ENCODE results near the gene CARD11. TPM values are rescaled to one million over a fixed set of nuclear protein-coding genes. Genes with fewer than 3 reads are reported as not detected.

Gene CARD11
- total RNA-seq, 3 donors from 2014 or later: 0.80 to 2.9 (median 2.0) TPM

DNA sequence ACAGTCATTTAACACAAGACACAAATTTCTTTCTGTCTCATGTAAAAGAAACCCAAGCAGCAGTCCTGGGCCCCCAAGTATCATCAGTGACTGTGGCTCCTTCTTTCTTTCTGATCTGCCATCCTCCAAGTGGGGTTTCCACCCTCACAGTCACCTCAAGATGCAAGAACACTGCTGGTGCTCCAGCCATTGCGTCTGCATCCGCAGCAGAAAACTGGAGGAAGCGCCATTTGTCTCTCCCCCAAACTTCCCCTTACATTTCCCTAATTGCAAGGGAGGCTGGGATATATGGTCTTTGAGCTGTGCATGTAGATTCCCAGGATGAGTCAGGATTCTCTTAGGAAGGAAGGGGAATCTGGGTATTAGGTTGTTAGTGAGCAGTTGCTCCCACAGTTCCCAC, 138.6 kb downstream of the CARD11 start:
- no peak overlapping the region for H3K4me3 ChIP-seq
- H3K9me3 ChIP-seq: peaks cover 0 to 5% of the 10 kb centered on the region in 2 donors
- no peak overlapping the region for H3K27ac ChIP-seq
- no peaks in the 10 kb centered on the region for H3K27me3 ChIP-seq
- intact Hi-C loops (cut with DNase I; ENCODE audit: low total_unique reads): no loop called here
- no peaks in the 10 kb centered on the region for H3K36me3 ChIP-seq
- no peaks in the 10 kb centered on the region for H3K4me1 ChIP-seq
- DNase-seq (ENCODE audit: low spot score in 2 of 2): no peak
- no peak for TF ChIP-seq POLR2AphosphoS5 (IDR thresholded peaks at IDR 0.05)
- no peak for TF ChIP-seq POLR2A (IDR thresholded peaks at IDR 0.05)
- TF ChIP-seq, protein P1, sequence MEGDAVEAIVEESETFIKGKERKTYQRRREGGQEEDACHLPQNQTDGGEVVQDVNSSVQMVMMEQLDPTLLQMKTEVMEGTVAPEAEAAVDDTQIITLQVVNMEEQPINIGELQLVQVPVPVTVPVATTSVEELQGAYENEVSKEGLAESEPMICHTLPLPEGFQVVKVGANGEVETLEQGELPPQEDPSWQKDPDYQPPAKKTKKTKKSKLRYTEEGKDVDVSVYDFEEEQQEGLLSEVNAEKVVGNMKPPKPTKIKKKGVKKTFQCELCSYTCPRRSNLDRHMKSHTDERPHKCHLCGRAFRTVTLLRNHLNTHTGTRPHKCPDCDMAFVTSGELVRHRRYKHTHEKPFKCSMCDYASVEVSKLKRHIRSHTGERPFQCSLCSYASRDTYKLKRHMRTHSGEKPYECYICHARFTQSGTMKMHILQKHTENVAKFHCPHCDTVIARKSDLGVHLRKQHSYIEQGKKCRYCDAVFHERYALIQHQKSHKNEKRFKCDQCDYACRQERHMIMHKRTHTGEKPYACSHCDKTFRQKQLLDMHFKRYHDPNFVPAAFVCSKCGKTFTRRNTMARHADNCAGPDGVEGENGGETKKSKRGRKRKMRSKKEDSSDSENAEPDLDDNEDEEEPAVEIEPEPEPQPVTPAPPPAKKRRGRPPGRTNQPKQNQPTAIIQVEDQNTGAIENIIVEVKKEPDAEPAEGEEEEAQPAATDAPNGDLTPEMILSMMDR (IDR thresholded peaks at IDR 0.05): no peak

DNA sequence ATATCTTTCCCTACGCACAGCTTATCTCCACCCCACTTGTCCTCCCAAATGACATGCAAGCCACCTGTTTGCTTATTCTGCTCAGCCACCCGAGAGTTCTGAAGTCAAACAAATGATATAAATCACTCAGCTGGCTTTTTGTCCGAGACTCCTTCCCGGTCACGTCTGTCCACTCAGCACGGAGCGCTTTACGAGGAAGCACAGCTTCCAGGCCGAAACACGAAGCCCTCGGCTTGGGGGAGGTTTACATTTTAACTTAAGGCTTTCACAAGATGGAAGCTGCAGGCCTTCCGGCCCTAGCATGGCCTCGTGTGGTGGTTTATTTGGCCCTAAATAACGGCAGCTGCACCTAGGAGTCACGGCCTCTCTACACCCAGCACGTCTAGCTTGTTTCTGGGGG, 139.5 kb downstream of the CARD11 start:
- no peak for DNase-seq (ENCODE audit: low spot score in 2 of 2)
- peaks cover 0 to 5% of the 10 kb centered on the region in 2 donors for H3K9me3 ChIP-seq
- no peaks in the 10 kb centered on the region for H3K36me3 ChIP-seq
- H3K4me1 ChIP-seq: no peaks in the 10 kb centered on the region
- H3K27ac ChIP-seq: no peak overlapping the region
- H3K27me3 ChIP-seq: no peaks in the 10 kb centered on the region
- no peak for TF ChIP-seq POLR2A (IDR thresholded peaks at IDR 0.05)
- no peak for TF ChIP-seq POLR2AphosphoS5 (IDR thresholded peaks at IDR 0.05)
- TF ChIP-seq, protein P1 (IDR thresholded peaks at IDR 0.05): no peak
- no peak overlapping the region for H3K4me3 ChIP-seq
- intact Hi-C loops (cut with DNase I; ENCODE audit: low total_unique reads): no loop called here

DNA sequence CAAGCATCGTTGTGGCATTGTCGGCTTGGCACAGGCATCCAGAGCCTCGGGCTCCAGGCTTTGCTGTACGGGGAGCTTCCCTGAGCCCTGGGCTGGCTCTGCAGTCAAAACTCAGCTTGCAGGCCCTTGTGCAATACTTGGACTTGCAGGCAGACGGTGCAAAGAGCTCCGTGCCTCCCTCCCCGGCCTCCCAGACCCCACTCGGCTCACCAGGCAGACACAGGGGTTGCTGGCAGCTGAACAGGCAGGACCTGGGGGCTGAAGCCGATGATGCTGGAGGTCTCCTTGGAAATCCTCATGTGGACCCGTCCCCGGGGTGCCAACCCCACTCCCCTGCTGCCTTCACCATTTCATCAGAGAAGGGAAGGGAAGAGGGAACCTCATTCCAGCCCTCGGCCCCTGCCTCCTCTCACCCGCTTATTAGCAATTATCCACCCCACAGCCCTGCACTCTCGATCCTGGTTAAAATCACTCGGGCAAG, 139.9 kb downstream of the CARD11 start:
- DNase-seq (ENCODE audit: low spot score in 2 of 2): no peak
- peaks cover under 1 to 5% of the 10 kb centered on the region in 2 donors for H3K9me3 ChIP-seq
- no peaks in the 10 kb centered on the region for H3K36me3 ChIP-seq
- H3K4me3 ChIP-seq: no peak overlapping the region
- no peaks in the 10 kb centered on the region for H3K4me1 ChIP-seq
- intact Hi-C loops (cut with DNase I; ENCODE audit: low total_unique reads): no loop called here
- no peaks in the 10 kb centered on the region for H3K27me3 ChIP-seq
- no peak for TF ChIP-seq POLR2A (IDR thresholded peaks at IDR 0.05)
- TF ChIP-seq POLR2AphosphoS5 (IDR thresholded peaks at IDR 0.05): no peak
- TF ChIP-seq, protein P1 (IDR thresholded peaks at IDR 0.05): no peak
- no peak overlapping the region for H3K27ac ChIP-seq

DNA sequence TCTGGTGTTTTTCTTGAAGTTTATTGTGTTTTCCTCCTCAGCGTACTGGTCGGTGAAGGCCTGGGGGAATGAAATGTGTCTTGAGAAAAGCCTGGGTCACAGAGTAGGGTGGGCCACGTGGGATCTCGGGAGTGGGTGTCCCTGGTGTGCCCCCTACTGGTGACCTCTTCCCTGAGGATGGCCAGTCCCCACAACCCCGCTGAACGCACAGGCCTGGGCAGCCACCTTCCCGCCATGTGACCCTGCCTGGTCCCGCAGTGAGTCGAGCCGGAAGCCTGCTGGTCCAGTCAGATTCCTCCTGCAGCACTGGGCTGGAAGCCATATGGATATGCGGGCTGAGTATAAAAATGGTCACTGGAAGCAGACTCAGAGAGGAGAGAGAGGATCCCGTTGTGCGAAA, 146.6 kb downstream of the CARD11 start:
- H3K27me3 ChIP-seq: no peaks in the 10 kb centered on the region
- H3K27ac ChIP-seq: no peak overlapping the region
- H3K4me1 ChIP-seq: no peaks in the 10 kb centered on the region
- intact Hi-C loops (cut with DNase I; ENCODE audit: low total_unique reads): no loop called here
- H3K4me3 ChIP-seq: no peak overlapping the region
- no peaks in the 10 kb centered on the region for H3K36me3 ChIP-seq
- TF ChIP-seq, protein P1 (IDR thresholded peaks at IDR 0.05): no peak
- no peak for TF ChIP-seq POLR2A (IDR thresholded peaks at IDR 0.05)
- TF ChIP-seq POLR2AphosphoS5 (IDR thresholded peaks at IDR 0.05): no peak
- H3K9me3 ChIP-seq: peaks cover 0 to 5% of the 10 kb centered on the region in 2 donors
- no peak for DNase-seq (ENCODE audit: low spot score in 2 of 2)

DNA sequence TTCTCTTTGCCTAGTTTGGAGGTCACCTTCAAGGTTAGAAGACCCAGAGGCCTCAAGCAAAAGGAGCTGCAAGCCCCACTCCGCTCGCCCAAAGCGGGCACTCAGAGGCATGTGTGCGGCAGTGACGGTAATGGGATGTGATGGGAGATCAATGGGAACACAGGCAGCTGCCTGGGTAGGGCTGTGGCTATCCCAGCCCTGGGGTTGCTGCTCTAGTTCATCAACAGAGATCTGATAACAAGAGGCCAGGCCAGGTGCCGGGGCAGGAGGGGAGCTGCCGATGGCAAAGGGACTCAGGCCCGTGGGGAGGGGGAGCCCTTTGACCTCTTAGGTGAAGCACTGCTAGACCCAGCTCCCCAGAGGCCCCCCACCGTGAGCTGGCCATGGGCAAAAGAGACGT, 147.5 kb downstream of the CARD11 start:
- Histone ChIP-seq H3K9me3 (peaks cover 0 to 5% of the 10 kb centered on the region in 2 donors), H3K36me3 (no peaks in the 10 kb centered on the region), H3K4me1 (no peaks in the 10 kb centered on the region), H3K27ac (no peak overlapping the region), H3K4me3 (no peak overlapping the region), H3K27me3 (no peaks in the 10 kb centered on the region)
- intact Hi-C loops (cut with DNase I; ENCODE audit: low total_unique reads): no loop called here
- no peak for DNase-seq (ENCODE audit: low spot score in 2 of 2)
- no peak for TF ChIP-seq POLR2AphosphoS5 (IDR thresholded peaks at IDR 0.05)
- TF ChIP-seq POLR2A (IDR thresholded peaks at IDR 0.05): no peak
- TF ChIP-seq, protein P1 (IDR thresholded peaks at IDR 0.05): no peak
